ENCODE results near the gene GNA15.

- TF ChIP-seq CTCF (IDR thresholded peaks at IDR 0.05; ENCODE audit: low read depth, low read length, poor library complexity, severe bottlenecking) (no peak), EZH2phosphoT487 (IDR thresholded peaks at IDR 0.05; ENCODE audit: borderline replicate concordance, low read length) (no peak)
Observed at GRCh38 chr19:3176715-3177501, 41.1 kb downstream of the GNA15 start.
